GF-D8 (cell line): ENCODE results near the gene DTNBP1.

Experiments used
- DNase-seq: peaks from one replicate; lab custom pipeline; 2025; lab: John Stamatoyannopoulos, UW

The DTNBP1 gene

GRCh38 chr6:15481390-15482291 lies 181.2 kb downstream of the DTNBP1 start:
- no peak for DNase-seq

GRCh38 chr6:15480525-15480924 lies 182.3 kb downstream of the DTNBP1 start:
- DNase-seq: no peak

GRCh38 chr6:15479761-15480160 lies 183.1 kb downstream of the DTNBP1 start:
- no peak for DNase-seq

GRCh38 chr6:15477746-15478145 lies 185.1 kb downstream of the DTNBP1 start:
- no peak for DNase-seq

GRCh38 chr6:15476631-15477380 lies 186.0 kb downstream of the DTNBP1 start:
- no peak for DNase-seq

- DNase-seq: no peak
Measured at GRCh38 chr6:15475872-15476271, 187.0 kb downstream of the DTNBP1 start.

GRCh38 chr6:15475261-15475660 lies 187.6 kb downstream of the DTNBP1 start:
- no peak for DNase-seq

- no peak for DNase-seq
Measured at GRCh38 chr6:15474196-15474595, 188.6 kb downstream of the DTNBP1 start.

GRCh38 chr6:15473741-15474161 lies 189.1 kb downstream of the DTNBP1 start:
- no peak for DNase-seq

- DNase-seq: no peak
Measured at GRCh38 chr6:15473174-15473573, 189.7 kb downstream of the DTNBP1 start.
